ENCODE data around the gene EVA1B. TPM values are rescaled to one million over a fixed set of nuclear protein-coding genes. Genes with fewer than 3 reads are reported as not detected.

EVA1B gene
- total RNA-seq, 1 experiment from 2014 or later: 25.1 TPM

DNA sequence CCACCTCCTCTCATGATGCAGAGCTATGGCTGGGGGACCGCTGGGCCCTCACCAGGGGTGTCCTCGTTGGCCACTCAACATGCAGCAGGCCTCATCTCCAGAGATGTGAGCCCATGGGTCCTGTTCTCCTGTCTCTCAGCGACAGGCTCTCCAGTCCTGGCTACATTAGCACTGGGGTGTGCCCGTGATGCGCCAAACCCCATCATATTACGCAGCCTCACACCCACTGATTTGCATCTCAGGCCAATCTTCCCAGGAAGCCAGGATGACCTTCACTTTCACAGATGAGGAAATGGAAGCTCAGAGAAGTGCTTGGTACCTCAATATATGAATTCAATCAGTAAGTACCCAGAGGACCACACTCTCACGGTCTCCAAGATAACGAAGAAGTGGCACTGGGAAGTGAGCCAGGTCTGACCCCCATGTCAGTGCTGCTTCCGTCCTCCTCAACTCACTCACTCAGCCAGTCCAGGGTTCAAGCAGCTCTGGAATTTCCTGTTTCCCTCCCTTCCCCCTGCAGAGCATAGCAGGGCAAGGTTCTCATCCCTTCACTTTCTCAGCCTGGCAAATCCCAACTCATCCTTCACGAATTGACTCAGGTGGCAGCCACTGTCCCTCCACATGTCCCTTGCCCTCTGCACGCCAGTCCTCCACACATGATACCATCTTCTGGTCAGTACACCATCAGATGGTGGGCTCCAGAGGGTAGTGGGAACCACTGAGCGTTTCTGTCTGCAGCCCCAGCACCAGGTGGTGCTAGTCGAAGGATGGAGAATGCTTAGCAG lies 28.9 kb upstream of the EVA1B start:
- Histone ChIP-seq H3K79me2 (ENCODE audit: insufficient read depth, low read length) (no peaks in the 10 kb centered on the region), H3K9me2 (ENCODE audit: insufficient read depth) (no peaks in the 10 kb centered on the region), H3K4me1 (ENCODE audit: control insufficient read depth in 1 of 2, insufficient read depth in 2 of 2, low read length in 2 of 2) (peaks cover 6 to 50% of the 10 kb centered on the region in 2 experiments; a peak in 3 of 4 replicates), H3K4me3 (replicated peaks in 1 of 2; ENCODE audit: low read depth in 1 of 2, low read length in 2 of 2) (no peak overlapping the region; a peak in 1 of 4 replicates), H4K20me1 (ENCODE audit: insufficient read depth) (no peaks in the 10 kb centered on the region), H3K27me3 (ENCODE audit: insufficient read depth, low read length) (no peaks in the 10 kb centered on the region), H2AFZ (ENCODE audit: low read depth, low read length, poor library complexity, severe bottlenecking) (no peak overlapping the region), H3K4me2 (ENCODE audit: low read length) (peak overlapping the region; percentile 78), H3K36me3 (ENCODE audit: control insufficient read depth in 1 of 2, insufficient read depth in 2 of 2, low read length in 2 of 2) (peaks cover 19 to 28% of the 10 kb centered on the region in 2 experiments; a peak in 3 of 4 replicates), H3K27ac (ENCODE audit: low read depth, low read length) (peak overlapping the region; percentile 54), H3K9ac (ENCODE audit: low read length) (peak overlapping the region; percentile 63), H3K9me3 (ENCODE audit: control insufficient read depth in 1 of 2, insufficient read depth in 1 of 2, low read depth in 1 of 2, low read length in 2 of 2) (no peaks in the 10 kb centered on the region)
- ATAC-seq (no peak), DNase-seq (ENCODE audit: low read depth, low spot score) (no peak)
- ChIA-PET RAD21 (ENCODE audit: low non-redundant PET in 1 of 2, low total read pairs in 2 of 2, uncharacterized antibody in 2 of 2, unreplicated experiment in 2 of 2) (interaction anchor here in 1 of 2 experiments (0.7 kb wide), 1 partner anchor 89 kb away, joined by 3 read pairs; no protein-coding TSS in a partner anchor), POLR2A (no interaction called here), CTCF (no interaction called here)
- TF ChIP-seq, protein P1, sequence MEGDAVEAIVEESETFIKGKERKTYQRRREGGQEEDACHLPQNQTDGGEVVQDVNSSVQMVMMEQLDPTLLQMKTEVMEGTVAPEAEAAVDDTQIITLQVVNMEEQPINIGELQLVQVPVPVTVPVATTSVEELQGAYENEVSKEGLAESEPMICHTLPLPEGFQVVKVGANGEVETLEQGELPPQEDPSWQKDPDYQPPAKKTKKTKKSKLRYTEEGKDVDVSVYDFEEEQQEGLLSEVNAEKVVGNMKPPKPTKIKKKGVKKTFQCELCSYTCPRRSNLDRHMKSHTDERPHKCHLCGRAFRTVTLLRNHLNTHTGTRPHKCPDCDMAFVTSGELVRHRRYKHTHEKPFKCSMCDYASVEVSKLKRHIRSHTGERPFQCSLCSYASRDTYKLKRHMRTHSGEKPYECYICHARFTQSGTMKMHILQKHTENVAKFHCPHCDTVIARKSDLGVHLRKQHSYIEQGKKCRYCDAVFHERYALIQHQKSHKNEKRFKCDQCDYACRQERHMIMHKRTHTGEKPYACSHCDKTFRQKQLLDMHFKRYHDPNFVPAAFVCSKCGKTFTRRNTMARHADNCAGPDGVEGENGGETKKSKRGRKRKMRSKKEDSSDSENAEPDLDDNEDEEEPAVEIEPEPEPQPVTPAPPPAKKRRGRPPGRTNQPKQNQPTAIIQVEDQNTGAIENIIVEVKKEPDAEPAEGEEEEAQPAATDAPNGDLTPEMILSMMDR (IDR thresholded peaks at IDR 0.05 in 2 of 3, conservative IDR thresholded peaks at IDR 0.05 in 1 of 3; ENCODE audit: borderline replicate concordance in 1 of 3, insufficient read depth in 1 of 3, low read depth in 2 of 3, low read length in 2 of 3): no peak; a peak in 1 of 6 replicates
- TF ChIP-seq ZFX (IDR thresholded peaks at IDR 0.05): no peak
- TF ChIP-seq SP1 (IDR thresholded peaks at IDR 0.05; ENCODE audit: low read depth): no peak
- TF ChIP-seq, protein P2, sequence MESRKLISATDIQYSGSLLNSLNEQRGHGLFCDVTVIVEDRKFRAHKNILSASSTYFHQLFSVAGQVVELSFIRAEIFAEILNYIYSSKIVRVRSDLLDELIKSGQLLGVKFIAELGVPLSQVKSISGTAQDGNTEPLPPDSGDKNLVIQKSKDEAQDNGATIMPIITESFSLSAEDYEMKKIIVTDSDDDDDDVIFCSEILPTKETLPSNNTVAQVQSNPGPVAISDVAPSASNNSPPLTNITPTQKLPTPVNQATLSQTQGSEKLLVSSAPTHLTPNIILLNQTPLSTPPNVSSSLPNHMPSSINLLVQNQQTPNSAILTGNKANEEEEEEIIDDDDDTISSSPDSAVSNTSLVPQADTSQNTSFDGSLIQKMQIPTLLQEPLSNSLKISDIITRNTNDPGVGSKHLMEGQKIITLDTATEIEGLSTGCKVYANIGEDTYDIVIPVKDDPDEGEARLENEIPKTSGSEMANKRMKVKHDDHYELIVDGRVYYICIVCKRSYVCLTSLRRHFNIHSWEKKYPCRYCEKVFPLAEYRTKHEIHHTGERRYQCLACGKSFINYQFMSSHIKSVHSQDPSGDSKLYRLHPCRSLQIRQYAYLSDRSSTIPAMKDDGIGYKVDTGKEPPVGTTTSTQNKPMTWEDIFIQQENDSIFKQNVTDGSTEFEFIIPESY (IDR thresholded peaks at IDR 0.05; ENCODE audit: extremely low read depth, insufficient replicate concordance, low read length): no peak
- TF ChIP-seq RAD21 (IDR thresholded peaks at IDR 0.05; ENCODE audit: low read depth): no peak
- TF ChIP-seq SRF (IDR thresholded peaks at IDR 0.05; ENCODE audit: low read depth): no peak
- no peak for TF ChIP-seq EZH2 (IDR thresholded peaks at IDR 0.05)
- TF ChIP-seq, protein P3, sequence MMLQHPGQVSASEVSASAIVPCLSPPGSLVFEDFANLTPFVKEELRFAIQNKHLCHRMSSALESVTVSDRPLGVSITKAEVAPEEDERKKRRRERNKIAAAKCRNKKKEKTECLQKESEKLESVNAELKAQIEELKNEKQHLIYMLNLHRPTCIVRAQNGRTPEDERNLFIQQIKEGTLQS (IDR thresholded peaks at IDR 0.05): no peak
- no peak for TF ChIP-seq EZH2phosphoT487 (IDR thresholded peaks at IDR 0.05; ENCODE audit: borderline replicate concordance)
- TF ChIP-seq TCF7L2 (IDR thresholded peaks at IDR 0.05; ENCODE audit: borderline replicate concordance, extremely low read depth, insufficient read depth, insufficient read length): no peak
- no peak for TF ChIP-seq SIN3A (IDR thresholded peaks at IDR 0.05; ENCODE audit: low read depth)
- no peak for TF ChIP-seq CBX3 (IDR thresholded peaks at IDR 0.05; ENCODE audit: low read depth)
- TF ChIP-seq ZNF274 (IDR thresholded peaks at IDR 0.05; ENCODE audit: low read depth, low read length): no peak
- TF ChIP-seq YY1 (IDR thresholded peaks at IDR 0.05; ENCODE audit: extremely low read depth, insufficient replicate concordance, low read depth, low read length): no peak
- no peak for TF ChIP-seq CEBPB (IDR thresholded peaks at IDR 0.05; ENCODE audit: low read depth)
- intact Hi-C loops (cut with micrococcal nuclease): no loop called here
- BruUV-seq (replicated peaks): no TSS peak
